NCI-H1694 treated with DMSO at 0.1 percent for 48 hours (cell line): ENCODE data around the gene RAB3A.

Experiments used
- DNase-seq: peaks from one replicate; lab custom pipeline; 2025; lab: John Stamatoyannopoulos, UW

RAB3A gene

DNA sequence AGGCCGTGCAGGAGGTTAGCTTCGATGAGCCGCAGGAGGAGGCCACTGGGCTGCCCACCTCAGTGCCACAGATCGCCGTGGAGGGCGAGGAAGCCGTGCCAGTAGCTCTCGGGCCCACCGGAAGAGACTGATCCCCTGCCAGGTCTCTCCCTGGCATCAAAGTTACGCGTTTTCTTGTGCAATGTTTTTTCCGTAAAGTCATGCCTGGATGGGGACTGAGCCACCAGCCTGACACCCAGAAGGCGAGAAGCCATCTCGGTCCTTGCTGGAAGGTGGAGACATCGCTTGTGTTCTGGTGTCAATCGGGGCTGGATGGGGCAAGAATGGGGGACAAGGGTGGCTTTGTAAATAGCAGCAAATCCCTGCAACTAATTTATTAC, 54.3 kb downstream of the RAB3A start:
- no peak for DNase-seq

DNA sequence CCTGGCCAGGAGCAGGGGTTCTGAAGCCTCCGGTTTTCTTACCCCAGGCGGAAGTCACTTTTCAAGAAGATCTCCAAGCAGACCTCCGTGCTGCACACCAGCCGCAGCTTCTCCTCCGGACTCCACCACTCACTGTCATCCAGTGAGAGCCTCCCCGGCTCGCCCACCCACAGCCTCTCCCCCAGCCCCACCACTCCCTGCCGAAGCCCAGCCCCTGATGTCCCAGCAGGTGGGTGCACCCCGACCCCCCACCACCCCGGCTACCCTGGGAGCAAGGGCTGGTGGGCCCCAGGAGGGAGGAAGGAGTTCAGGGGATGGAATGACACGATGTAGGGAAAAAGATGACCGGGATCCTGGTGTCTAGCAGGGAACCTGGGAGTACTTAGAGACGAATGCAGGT, 56.4 kb downstream of the RAB3A start:
- DNase-seq: no peak
